NCI-H82 treated with DMSO at 0.1 percent for 48 hours (cell line): Measurements from ENCODE around the gene PNN.
"Not testable (repeated sequence)": the region's sequence is repeated elsewhere in the genome, so short reads cannot be mapped to it uniquely, and the experiment has no call there.

Experiments
- DNase-seq: peaks from one replicate; lab custom pipeline; 2025; ENCODE audit not compliant: unreplicated experiment; lab: John Stamatoyannopoulos, UW

Gene PNN

GRCh38 chr14:39180553-39180952 is 5.5 kb downstream of the PNN start:
- DNase-seq: no peak

DNA sequence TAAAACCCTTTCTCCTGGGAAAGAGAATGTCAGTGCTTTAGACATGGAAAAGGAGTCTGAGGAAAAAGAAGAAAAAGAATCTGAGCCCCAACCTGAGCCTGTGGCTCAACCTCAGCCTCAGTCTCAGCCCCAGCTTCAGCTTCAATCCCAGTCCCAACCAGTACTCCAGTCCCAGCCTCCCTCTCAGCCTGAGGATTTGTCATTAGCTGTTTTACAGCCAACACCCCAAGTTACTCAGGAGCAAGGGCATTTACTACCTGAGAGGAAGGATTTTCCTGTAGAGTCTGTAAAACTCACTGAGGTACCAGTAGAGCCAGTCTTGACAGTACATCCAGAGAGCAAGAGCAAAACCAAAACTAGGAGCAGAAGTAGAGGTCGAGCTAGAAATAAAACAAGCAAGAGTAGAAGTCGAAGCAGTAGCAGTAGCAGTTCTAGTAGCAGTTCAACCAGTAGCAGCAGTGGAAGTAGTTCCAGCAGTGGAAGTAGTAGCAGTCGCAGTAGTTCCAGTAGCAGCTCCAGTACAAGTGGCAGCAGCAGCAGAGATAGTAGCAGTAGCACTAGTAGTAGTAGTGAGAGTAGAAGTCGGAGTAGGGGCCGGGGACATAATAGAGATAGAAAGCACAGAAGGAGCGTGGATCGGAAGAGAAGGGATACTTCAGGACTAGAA is 6.1 kb downstream of the PNN start:
- no peak for DNase-seq

DNA sequence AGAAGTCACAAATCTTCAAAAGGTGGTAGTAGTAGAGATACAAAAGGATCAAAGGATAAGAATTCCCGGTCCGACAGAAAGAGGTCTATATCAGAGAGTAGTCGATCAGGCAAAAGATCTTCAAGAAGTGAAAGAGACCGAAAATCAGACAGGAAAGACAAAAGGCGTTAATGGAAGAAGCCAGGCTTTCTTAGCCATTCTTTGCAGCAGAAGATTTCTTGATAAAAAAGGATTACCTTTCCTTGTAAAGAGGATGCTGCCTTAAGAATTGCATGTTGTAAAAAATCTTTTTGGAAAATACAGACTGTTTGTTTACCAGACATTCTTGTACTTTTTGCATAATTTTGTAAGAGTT is 6.6 kb downstream of the PNN start:
- DNase-seq: no peak

GRCh38 chr14:39182770-39183684 is 8.0 kb downstream of the PNN start:
- no peak for DNase-seq

- not testable (repeated sequence) for DNase-seq
Measured at GRCh38 chr14:39183685-39184003, 8.6 kb downstream of the PNN start.

GRCh38 chr14:39184628-39185255 is 9.7 kb downstream of the PNN start:
- DNase-seq: no peak

- DNase-seq: no peak
Measured at GRCh38 chr14:39185256-39186049, 10.4 kb downstream of the PNN start.

DNA sequence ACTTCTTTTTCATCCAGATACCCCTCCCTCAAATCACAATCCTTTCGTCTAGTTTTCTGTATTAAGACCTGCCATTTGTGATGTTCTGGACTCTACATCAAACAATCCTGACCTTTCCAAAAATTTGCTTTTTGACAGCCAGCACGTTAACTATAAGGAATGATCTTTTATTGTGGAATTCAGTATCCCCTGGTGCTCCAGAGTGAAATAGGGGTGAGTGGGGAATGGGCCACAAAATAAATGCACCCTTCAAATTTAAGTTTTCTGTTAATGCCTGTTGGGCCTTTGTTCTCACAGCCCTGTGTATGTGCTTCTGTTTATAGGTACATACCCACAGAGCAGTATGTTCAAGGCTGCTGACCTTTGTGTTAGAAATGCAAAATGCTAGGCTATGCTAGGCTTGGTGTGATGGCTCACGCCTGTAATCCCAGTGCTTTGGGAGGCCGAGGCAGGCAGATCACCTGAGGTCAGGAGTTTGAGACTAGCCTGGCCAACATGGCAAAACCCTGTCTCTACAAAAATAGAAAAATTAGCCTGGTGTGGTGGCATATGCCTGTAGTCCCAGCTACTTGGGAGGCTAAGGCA is 12.0 kb downstream of the PNN start:
- DNase-seq: no peak

- no peak for DNase-seq
Measured at GRCh38 chr14:39203659-39204606, 28.9 kb downstream of the PNN start.

DNA sequence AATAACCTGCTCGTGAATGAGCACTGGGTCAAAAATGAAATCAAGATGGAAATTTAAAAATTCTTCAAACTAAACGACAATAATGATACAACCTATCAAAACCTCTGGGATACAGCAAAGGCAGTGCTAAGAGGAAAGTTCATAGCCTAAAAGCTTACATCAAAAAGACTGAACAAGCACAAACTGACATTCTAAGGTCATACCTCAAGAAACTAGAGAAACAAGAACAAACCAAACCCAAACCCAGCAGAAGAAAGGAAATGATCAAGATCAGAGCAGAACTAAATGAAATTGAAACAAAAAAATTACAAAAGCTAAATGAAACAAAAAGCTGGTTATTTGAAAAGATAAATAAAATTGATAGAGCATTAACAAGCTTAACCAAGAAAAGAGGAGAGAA is 32.4 kb downstream of the PNN start:
- not testable (repeated sequence) for DNase-seq

DNA sequence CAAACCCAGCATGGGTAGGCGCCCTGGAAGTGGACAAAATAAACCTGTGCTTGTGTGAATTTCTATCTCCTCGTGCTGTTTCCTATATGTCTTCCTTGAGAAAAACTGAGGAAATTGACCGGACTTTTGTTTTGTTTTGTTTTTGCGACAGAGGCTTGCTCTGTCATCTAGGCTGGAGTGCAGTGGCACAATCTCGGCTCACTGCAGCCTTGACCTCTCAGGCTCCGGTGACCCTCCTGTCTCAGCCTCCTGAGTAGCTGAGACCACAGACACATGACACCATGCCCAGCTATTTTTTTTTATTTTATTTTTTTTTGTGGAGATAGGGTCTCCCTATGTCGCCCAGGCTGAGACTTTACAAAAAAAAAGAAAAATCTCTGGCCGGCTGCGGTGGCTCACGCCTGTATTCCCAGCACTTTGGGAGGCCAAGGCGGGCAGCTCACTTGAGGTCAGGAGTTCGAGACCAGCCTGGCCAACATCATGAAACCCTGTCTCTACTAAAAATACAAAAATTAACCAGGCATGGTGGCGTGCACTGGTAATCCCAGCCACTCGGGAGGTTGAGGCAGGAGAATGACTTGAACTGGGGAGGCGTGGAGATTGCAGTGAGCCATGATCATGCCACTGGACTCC is 36.2 kb downstream of the PNN start:
- DNase-seq: no peak

- no peak for DNase-seq
Measured at GRCh38 chr14:39212034-39212433, 37.0 kb downstream of the PNN start.

- DNase-seq: no peak
Measured at GRCh38 chr14:39212693-39213092, 37.6 kb downstream of the PNN start.

DNA sequence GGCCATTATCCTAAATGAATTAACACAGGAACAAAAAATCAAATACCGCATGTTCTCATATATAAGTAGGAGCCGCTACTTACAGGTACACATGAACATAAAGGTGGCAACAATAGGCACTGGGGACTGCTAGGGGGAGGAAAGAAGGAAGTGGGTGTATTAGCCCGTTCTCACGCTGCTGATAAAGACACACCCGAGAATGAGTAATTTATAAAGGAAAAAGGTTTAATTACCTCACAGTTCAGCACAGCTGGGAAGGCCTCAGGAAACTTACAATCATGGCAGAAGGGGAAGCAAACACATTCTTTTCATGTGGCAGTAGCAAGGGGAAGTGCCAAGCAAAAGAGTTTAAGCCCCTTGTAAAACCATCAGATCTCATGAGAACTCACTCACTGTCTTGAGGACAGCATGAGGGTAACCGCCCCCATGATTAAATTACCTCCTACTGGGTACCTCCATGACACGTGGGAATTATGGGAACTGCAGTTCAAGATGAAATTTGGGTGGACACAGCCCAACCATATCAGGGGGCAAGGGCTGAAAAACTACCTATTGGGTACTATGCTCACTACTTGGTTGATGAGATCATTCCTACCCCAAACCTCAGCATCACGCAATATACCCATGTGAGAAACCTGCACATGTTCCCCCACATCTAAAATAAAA is 42.3 kb downstream of the PNN start:
- no peak for DNase-seq

GRCh38 chr14:39218171-39218769 is 43.2 kb downstream of the PNN start:
- DNase-seq: no peak

- no peak for DNase-seq
Measured at GRCh38 chr14:39219075-39219499, 44.0 kb downstream of the PNN start.

GRCh38 chr14:39220473-39220872 is 45.4 kb downstream of the PNN start:
- DNase-seq: not testable (repeated sequence)

DNA sequence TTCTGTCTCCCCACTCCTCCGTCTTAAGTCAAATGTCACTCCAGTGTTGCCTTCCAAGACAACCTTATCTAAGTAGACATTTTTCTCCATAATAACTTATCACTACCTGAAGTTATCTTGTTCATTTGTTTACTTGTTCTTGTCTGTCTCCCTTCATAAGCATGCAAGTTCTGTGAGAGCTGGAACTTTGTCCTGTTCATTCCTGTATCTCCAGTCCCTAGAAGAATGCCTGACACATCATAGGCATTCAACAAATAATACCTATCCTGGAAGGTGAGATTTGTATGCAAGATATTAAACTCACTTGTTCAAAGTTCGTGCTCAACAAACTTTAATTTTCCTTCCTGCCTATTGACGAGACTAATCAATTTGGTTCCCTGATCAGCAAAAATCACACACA is 53.0 kb downstream of the PNN start:
- no peak for DNase-seq
